ENCODE data around the gene CROCC. TPM values are rescaled to one million over a fixed set of nuclear protein-coding genes. Genes with fewer than 3 reads are reported as not detected.
A peak's percentile ranks its signal among the peaks of the same experiment; 100 is the strongest.

Gene CROCC
- total and polyA plus RNA-seq, 7 experiments from 2014 or later, result 1.4 to 84.8 (median 61.9) TPM

GRCh38 chr1:16979475-16980327, 58.0 kb downstream of the CROCC start:
- H3K27me3 ChIP-seq (ENCODE audit: control insufficient read depth in 2 of 2, insufficient read depth in 2 of 2, low read length in 2 of 2), result no peaks in the 10 kb centered on the region
- no peak overlapping the region for H3K27ac ChIP-seq (ENCODE audit: low read depth, low read length)
- Mint-ChIP-seq H3K4me1 (peaks cover 6 to 11% (median 10%) of the 10 kb centered on the region in 7 donors), H3K36me3 (peaks cover 0 to 7% (median 0%) of the 10 kb centered on the region in 5 donors), H3K27me3 (peaks cover 18 to 37% (median 21%) of the 10 kb centered on the region in 5 donors), H3K4me3 (peak overlapping the region in 8 of 10 donors; percentile 20 to 90 (median 37)), H3K9me3 (no peaks in the 10 kb centered on the region), H3K27ac (no peak overlapping the region)
- no peaks in the 10 kb centered on the region for H3K4me1 ChIP-seq (ENCODE audit: control insufficient read depth in 2 of 2, insufficient read depth in 2 of 2, low read length in 2 of 2)
- no peaks in the 10 kb centered on the region for H3K36me3 ChIP-seq (ENCODE audit: control insufficient read depth in 2 of 3, insufficient read depth in 3 of 3, low read length in 3 of 3)
- ChIA-PET CTCF (no interaction called here), POLR2A (interaction anchor here (0.6 to 1.1 kb wide), 4 partner anchors 19 to 57 kb away, joined by 3 read pairs; no protein-coding TSS in a partner anchor)
- no peak for DNase-seq
- no peak overlapping the region for H3K4me3 ChIP-seq (ENCODE audit: low read length)
- no peak for ATAC-seq
- no peaks in the 10 kb centered on the region for H3K9me3 ChIP-seq (ENCODE audit: control insufficient read depth in 2 of 3, low read length in 3 of 3)
- intact Hi-C loops (cut with micrococcal nuclease), result no loop called here

GRCh38 chr1:16980473-16981268, 58.9 kb downstream of the CROCC start, which contains the start of gene MFAP2:
Gene MFAP2 (minus strand): TSS chr1:16980620. CDS start chr1:16978273, 2,347 bp downstream.
- Mint-ChIP-seq H3K27ac (peak within 1 kb of the TSS in 2 of 9 donors; percentile 49 to 82), H3K36me3 (peaks cover 0 to 7% (median under 1%) of the 10 kb centered on the region in 5 donors), H3K4me1 (peaks cover 6 to 11% (median 10%) of the 10 kb centered on the region in 7 donors), H3K27me3 (peaks cover 18 to 37% (median 21%) of the 10 kb centered on the region in 5 donors), H3K9me3 (no peaks in the 10 kb centered on the region), H3K4me3 (peak within 1 kb of the TSS; percentile 54 to 90 (median 76))
- ATAC-seq (peak; percentile 36), DNase-seq (peak in 1 of 9 donors; percentile 9)
- Histone ChIP-seq H3K27me3 (ENCODE audit: control insufficient read depth in 2 of 2, insufficient read depth in 2 of 2, low read length in 2 of 2) (no peaks in the 10 kb centered on the region), H3K27ac (ENCODE audit: low read depth, low read length) (no peak within 1 kb of the TSS), H3K9me3 (ENCODE audit: control insufficient read depth in 2 of 3, low read length in 3 of 3) (no peaks in the 10 kb centered on the region), H3K4me3 (ENCODE audit: low read length) (no peak within 1 kb of the TSS), H3K36me3 (ENCODE audit: control insufficient read depth in 2 of 3, insufficient read depth in 3 of 3, low read length in 3 of 3) (peaks cover 0 to 2% (median 0%) of the 10 kb centered on the region in 3 experiments), H3K4me1 (ENCODE audit: control insufficient read depth in 2 of 2, insufficient read depth in 2 of 2, low read length in 2 of 2) (no peaks in the 10 kb centered on the region)
- ChIA-PET CTCF (no interaction called here), POLR2A (interaction anchor here (0.7 to 1.1 kb wide), 3 partner anchors 9 to 38 kb away, joined by 3 read pairs; no protein-coding TSS in a partner anchor)
- intact Hi-C loops (cut with micrococcal nuclease), result no loop called here

- Mint-ChIP-seq H3K9me3 (no peaks in the 10 kb centered on the region), H3K4me1 (peaks cover 6 to 11% (median 10%) of the 10 kb centered on the region in 7 donors), H3K27me3 (peaks cover 18 to 37% (median 21%) of the 10 kb centered on the region in 5 donors), H3K27ac (peak overlapping the region in 1 of 9 donors; percentile 82), H3K4me3 (peak overlapping the region; percentile 54 to 90 (median 76)), H3K36me3 (peaks cover 3 to 7% (median 5%) of the 10 kb centered on the region in 5 donors)
- POLR2A ChIA-PET, result interaction anchor here (0.9 kb wide), 1 partner anchor 9 kb away, joined by 3 read pairs; no protein-coding TSS in a partner anchor
- ATAC-seq, result no peak
- Histone ChIP-seq H3K4me1 (ENCODE audit: control insufficient read depth in 2 of 2, insufficient read depth in 2 of 2, low read length in 2 of 2) (no peaks in the 10 kb centered on the region), H3K9me3 (ENCODE audit: control insufficient read depth in 2 of 3, low read length in 3 of 3) (no peaks in the 10 kb centered on the region), H3K27ac (ENCODE audit: low read depth, low read length) (no peak overlapping the region), H3K27me3 (ENCODE audit: control insufficient read depth in 2 of 2, insufficient read depth in 2 of 2, low read length in 2 of 2) (no peaks in the 10 kb centered on the region), H3K36me3 (ENCODE audit: control insufficient read depth in 2 of 3, insufficient read depth in 3 of 3, low read length in 3 of 3) (peaks cover 0 to 9% (median 0%) of the 10 kb centered on the region in 3 experiments), H3K4me3 (ENCODE audit: low read length) (no peak overlapping the region)
- intact Hi-C loops (cut with micrococcal nuclease), result no loop called here
- CTCF ChIA-PET, result no interaction called here
- no peak for DNase-seq
These were observed 59.6 kb downstream of the CROCC start for GRCh38 chr1:16981269-16981849.

GRCh38 chr1:16982902-16983301, 61.2 kb downstream of the CROCC start:
- intact Hi-C loops (cut with micrococcal nuclease), result no loop called here

GRCh38 chr1:16983649-16984048, 61.9 kb downstream of the CROCC start:
- no peak overlapping the region for H3K4me3 Mint-ChIP-seq
- ChIA-PET CTCF (no interaction called here), POLR2A (no interaction called here)
- H3K4me1 Mint-ChIP-seq, result peaks cover 6 to 11% (median 10%) of the 10 kb centered on the region in 7 donors
- no peaks in the 10 kb centered on the region for H3K9me3 ChIP-seq (ENCODE audit: control insufficient read depth in 2 of 3, low read length in 3 of 3)
- H3K4me3 ChIP-seq (ENCODE audit: low read length), result no peak overlapping the region
- ATAC-seq (no peak), DNase-seq (no peak)
- H3K36me3 Mint-ChIP-seq, result peaks cover 3 to 16% (median 5%) of the 10 kb centered on the region in 5 donors
- intact Hi-C loops (cut with micrococcal nuclease), result no loop called here
- peaks cover 0 to 30% (median 0%) of the 10 kb centered on the region in 3 experiments for H3K36me3 ChIP-seq (ENCODE audit: control insufficient read depth in 2 of 3, insufficient read depth in 3 of 3, low read length in 3 of 3)
- H3K27me3 ChIP-seq (ENCODE audit: control insufficient read depth in 2 of 2, insufficient read depth in 2 of 2, low read length in 2 of 2), result no peaks in the 10 kb centered on the region
- no peak overlapping the region for H3K27ac ChIP-seq (ENCODE audit: low read depth, low read length)
- H3K9me3 Mint-ChIP-seq, result no peaks in the 10 kb centered on the region
- peaks cover 18 to 37% (median 21%) of the 10 kb centered on the region in 5 donors for H3K27me3 Mint-ChIP-seq
- peak overlapping the region in 1 of 9 donors; percentile 54 for H3K27ac Mint-ChIP-seq
- no peaks in the 10 kb centered on the region for H3K4me1 ChIP-seq (ENCODE audit: control insufficient read depth in 2 of 2, insufficient read depth in 2 of 2, low read length in 2 of 2)

More at GRCh38 chr1:16982902-16983301, 61.2 kb downstream of the CROCC start:
- H3K4me3 ChIP-seq (ENCODE audit: low read length), result no peak overlapping the region
- Mint-ChIP-seq H3K27ac (peak overlapping the region in 2 of 9 donors; percentile 54 to 80), H3K4me1 (peaks cover 6 to 11% (median 10%) of the 10 kb centered on the region in 7 donors), H3K27me3 (peaks cover 18 to 37% (median 21%) of the 10 kb centered on the region in 5 donors), H3K9me3 (no peaks in the 10 kb centered on the region), H3K4me3 (peak overlapping the region in 1 of 10 donors; percentile 6), H3K36me3 (peaks cover 3 to 14% (median 5%) of the 10 kb centered on the region in 5 donors)
- H3K36me3 ChIP-seq (ENCODE audit: control insufficient read depth in 2 of 3, insufficient read depth in 3 of 3, low read length in 3 of 3), result peaks cover 0 to 25% (median 0%) of the 10 kb centered on the region in 3 experiments
- POLR2A ChIA-PET, result no interaction called here
- H3K27me3 ChIP-seq (ENCODE audit: control insufficient read depth in 2 of 2, insufficient read depth in 2 of 2, low read length in 2 of 2), result no peaks in the 10 kb centered on the region
- H3K9me3 ChIP-seq (ENCODE audit: control insufficient read depth in 2 of 3, low read length in 3 of 3), result no peaks in the 10 kb centered on the region
- ATAC-seq, result no peak
- H3K4me1 ChIP-seq (ENCODE audit: control insufficient read depth in 2 of 2, insufficient read depth in 2 of 2, low read length in 2 of 2), result no peaks in the 10 kb centered on the region
- H3K27ac ChIP-seq (ENCODE audit: low read depth, low read length), result no peak overlapping the region
- no peak for DNase-seq
- CTCF ChIA-PET, result no interaction called here

- ATAC-seq (no peak), DNase-seq (no peak)
- Histone ChIP-seq H3K27me3 (ENCODE audit: control insufficient read depth in 2 of 2, insufficient read depth in 2 of 2, low read length in 2 of 2) (no peaks in the 10 kb centered on the region), H3K36me3 (ENCODE audit: control insufficient read depth in 2 of 3, insufficient read depth in 3 of 3, low read length in 3 of 3) (peaks cover 0 to 38% (median 0%) of the 10 kb centered on the region in 3 experiments), H3K27ac (ENCODE audit: low read depth, low read length) (no peak overlapping the region), H3K4me1 (ENCODE audit: control insufficient read depth in 2 of 2, insufficient read depth in 2 of 2, low read length in 2 of 2) (no peaks in the 10 kb centered on the region), H3K4me3 (ENCODE audit: low read length) (no peak overlapping the region), H3K9me3 (ENCODE audit: control insufficient read depth in 2 of 3, low read length in 3 of 3) (no peaks in the 10 kb centered on the region)
- H3K4me3 Mint-ChIP-seq, result no peak overlapping the region
- CTCF ChIA-PET, result no interaction called here
- peaks cover 18 to 31% (median 21%) of the 10 kb centered on the region in 5 donors for H3K27me3 Mint-ChIP-seq
- H3K36me3 Mint-ChIP-seq, result peaks cover 3 to 21% (median 5%) of the 10 kb centered on the region in 5 donors
- peaks cover 6 to 11% (median 10%) of the 10 kb centered on the region in 7 donors for H3K4me1 Mint-ChIP-seq
- H3K27ac Mint-ChIP-seq, result no peak overlapping the region
- POLR2A ChIA-PET, result interaction anchor here (0.7 to 1.0 kb wide), 2 partner anchors 33 to 1151 kb away, joined by 3 read pairs; no protein-coding TSS in a partner anchor
- H3K9me3 Mint-ChIP-seq, result no peaks in the 10 kb centered on the region
- intact Hi-C loops (cut with micrococcal nuclease), result no loop called here
These were observed 63.0 kb downstream of the CROCC start for GRCh38 chr1:16984717-16985116.
